ENCODE measurements around the gene TGFA. TPM values are rescaled to one million over a fixed set of nuclear protein-coding genes. Genes with fewer than 3 reads are reported as not detected.

Gene TGFA
- total RNA-seq, 1 experiment from 2014 or later, result 50.1 TPM

GRCh38 chr2:70528929-70529328, 24.7 kb downstream of the TGFA start:
- BruUV-seq (replicated peaks), result no TSS peak
- DNase-seq (ENCODE audit: low read depth, low spot score) (no peak), ATAC-seq (no peak)
- Histone ChIP-seq H3K79me2 (ENCODE audit: insufficient read depth, low read length) (peaks cover 89% of the 10 kb centered on the region), H3K9me2 (ENCODE audit: insufficient read depth) (no peaks in the 10 kb centered on the region), H3K4me3 (replicated peaks in 1 of 2; ENCODE audit: low read depth in 1 of 2, low read length in 2 of 2) (no peak overlapping the region), H3K27me3 (ENCODE audit: insufficient read depth, low read length) (no peaks in the 10 kb centered on the region), H3K9ac (ENCODE audit: low read length) (no peak overlapping the region), H2AFZ (ENCODE audit: low read depth, low read length, poor library complexity, severe bottlenecking) (no peak overlapping the region), H3K36me3 (ENCODE audit: control insufficient read depth in 1 of 2, insufficient read depth in 2 of 2, low read length in 2 of 2) (no peaks in the 10 kb centered on the region), H3K9me3 (ENCODE audit: control insufficient read depth in 1 of 2, insufficient read depth in 1 of 2, low read depth in 1 of 2, low read length in 2 of 2) (no peaks in the 10 kb centered on the region), H3K27ac (ENCODE audit: low read depth, low read length) (no peak overlapping the region), H4K20me1 (ENCODE audit: insufficient read depth) (no peaks in the 10 kb centered on the region), H3K4me1 (ENCODE audit: control insufficient read depth in 1 of 2, insufficient read depth in 2 of 2, low read length in 2 of 2) (peaks cover 33 to 85% of the 10 kb centered on the region in 2 experiments), H3K4me2 (ENCODE audit: low read length) (no peak overlapping the region)
- intact Hi-C loops (cut with micrococcal nuclease), result no loop called here
- POLR2A ChIA-PET, result no interaction called here
- RAD21 ChIA-PET (ENCODE audit: low non-redundant PET in 1 of 2, low total read pairs in 2 of 2, uncharacterized antibody in 2 of 2, unreplicated experiment in 2 of 2), result no interaction called here
- CTCF ChIA-PET, result no interaction called here
- TF ChIP-seq SP1 (IDR thresholded peaks at IDR 0.05; ENCODE audit: low read depth) (no peak), ZNF274 (IDR thresholded peaks at IDR 0.05; ENCODE audit: low read depth, low read length) (no peak), REST (IDR thresholded peaks at IDR 0.05; ENCODE audit: low read depth) (no peak), MAX (IDR thresholded peaks at IDR 0.05) (no peak), ATF3 (IDR thresholded peaks at IDR 0.05) (no peak), CEBPB (IDR thresholded peaks at IDR 0.05; ENCODE audit: low read depth) (no peak), JUND (IDR thresholded peaks at IDR 0.05) (no peak), POLR2A (IDR thresholded peaks at IDR 0.05; ENCODE audit: borderline replicate concordance, extremely low read depth, insufficient read depth, insufficient read length) (no peak), SIN3A (IDR thresholded peaks at IDR 0.05; ENCODE audit: low read depth) (no peak), CTCF (IDR thresholded peaks at IDR 0.05 in 2 of 3, conservative IDR thresholded peaks at IDR 0.05 in 1 of 3; ENCODE audit: borderline replicate concordance in 1 of 3, insufficient read depth in 1 of 3, low read depth in 2 of 3, low read length in 2 of 3) (no peak), ZBTB33 (IDR thresholded peaks at IDR 0.05; ENCODE audit: extremely low read depth, insufficient replicate concordance, low read length) (no peak), ELF1 (IDR thresholded peaks at IDR 0.05; ENCODE audit: borderline replicate concordance, low read depth) (no peak), EZH2 (IDR thresholded peaks at IDR 0.05) (no peak), CBX3 (IDR thresholded peaks at IDR 0.05; ENCODE audit: low read depth) (no peak)

All from HCT116 (cell line).